Inferior parietal cortex (tissue), 1 donor: ENCODE results near the gene BCORL1.

ENCODE experiments used
- DNase-seq: peaks from one replicate; pipeline ENCODE4 v3.0.0-alpha.2; 2016; ENCODE audit errors: extremely low spot score

The BCORL1 gene, protein sequence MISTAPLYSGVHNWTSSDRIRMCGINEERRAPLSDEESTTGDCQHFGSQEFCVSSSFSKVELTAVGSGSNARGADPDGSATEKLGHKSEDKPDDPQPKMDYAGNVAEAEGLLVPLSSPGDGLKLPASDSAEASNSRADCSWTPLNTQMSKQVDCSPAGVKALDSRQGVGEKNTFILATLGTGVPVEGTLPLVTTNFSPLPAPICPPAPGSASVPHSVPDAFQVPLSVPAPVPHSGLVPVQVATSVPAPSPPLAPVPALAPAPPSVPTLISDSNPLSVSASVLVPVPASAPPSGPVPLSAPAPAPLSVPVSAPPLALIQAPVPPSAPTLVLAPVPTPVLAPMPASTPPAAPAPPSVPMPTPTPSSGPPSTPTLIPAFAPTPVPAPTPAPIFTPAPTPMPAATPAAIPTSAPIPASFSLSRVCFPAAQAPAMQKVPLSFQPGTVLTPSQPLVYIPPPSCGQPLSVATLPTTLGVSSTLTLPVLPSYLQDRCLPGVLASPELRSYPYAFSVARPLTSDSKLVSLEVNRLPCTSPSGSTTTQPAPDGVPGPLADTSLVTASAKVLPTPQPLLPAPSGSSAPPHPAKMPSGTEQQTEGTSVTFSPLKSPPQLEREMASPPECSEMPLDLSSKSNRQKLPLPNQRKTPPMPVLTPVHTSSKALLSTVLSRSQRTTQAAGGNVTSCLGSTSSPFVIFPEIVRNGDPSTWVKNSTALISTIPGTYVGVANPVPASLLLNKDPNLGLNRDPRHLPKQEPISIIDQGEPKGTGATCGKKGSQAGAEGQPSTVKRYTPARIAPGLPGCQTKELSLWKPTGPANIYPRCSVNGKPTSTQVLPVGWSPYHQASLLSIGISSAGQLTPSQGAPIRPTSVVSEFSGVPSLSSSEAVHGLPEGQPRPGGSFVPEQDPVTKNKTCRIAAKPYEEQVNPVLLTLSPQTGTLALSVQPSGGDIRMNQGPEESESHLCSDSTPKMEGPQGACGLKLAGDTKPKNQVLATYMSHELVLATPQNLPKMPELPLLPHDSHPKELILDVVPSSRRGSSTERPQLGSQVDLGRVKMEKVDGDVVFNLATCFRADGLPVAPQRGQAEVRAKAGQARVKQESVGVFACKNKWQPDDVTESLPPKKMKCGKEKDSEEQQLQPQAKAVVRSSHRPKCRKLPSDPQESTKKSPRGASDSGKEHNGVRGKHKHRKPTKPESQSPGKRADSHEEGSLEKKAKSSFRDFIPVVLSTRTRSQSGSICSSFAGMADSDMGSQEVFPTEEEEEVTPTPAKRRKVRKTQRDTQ (N-terminal part only)

DNA sequence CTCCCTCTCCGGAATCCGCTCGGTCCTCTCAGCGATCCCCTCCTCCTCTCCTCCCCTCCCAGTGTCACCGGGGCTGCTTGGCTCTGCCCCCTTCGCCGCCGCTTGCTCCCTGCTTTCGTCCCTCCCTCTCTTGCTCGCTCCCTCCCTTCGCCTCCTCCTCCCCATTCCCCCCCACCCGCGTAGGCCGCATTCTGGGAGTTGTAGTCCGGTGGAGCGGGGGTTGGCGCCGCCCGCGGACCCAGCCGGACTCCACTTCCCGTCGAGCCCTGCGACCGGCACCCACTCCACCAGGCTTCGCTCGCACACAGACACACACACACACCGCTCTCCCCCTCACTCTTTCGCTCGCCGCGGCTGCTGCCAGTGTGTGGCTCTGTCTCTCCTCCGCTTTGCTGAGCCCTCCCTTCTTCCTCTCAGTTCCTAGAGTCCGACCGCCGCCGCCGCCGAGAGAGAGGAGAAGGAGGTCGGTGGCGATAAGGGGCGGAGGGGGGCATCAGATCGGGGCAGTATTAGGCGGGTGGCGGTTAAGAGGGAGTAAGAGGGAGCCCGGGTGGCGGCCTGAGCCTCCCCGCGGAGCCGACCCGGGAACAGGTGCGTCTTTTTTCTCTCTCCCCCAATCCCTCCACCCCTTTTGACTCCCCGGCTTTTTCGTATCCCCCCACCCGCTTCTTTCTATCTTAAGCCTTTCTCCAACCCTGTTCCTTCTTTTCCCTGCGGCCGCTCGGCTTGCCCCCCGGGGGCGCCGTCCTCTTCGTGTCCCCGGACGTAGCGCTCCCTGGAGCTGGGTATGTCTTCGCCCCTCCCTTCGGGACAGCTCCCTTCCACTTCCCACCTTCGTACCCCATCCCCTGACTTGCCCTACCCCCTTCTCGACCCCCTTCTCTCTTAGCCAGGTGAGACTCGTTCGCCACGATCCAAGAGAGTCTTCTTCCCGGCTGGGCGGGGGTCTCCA is at the start of gene BCORL1:
Gene BCORL1, plus strand, starts transcription at position 336 of the 952 bp plus-strand sequence. CDS start 22,597 bp downstream, outside the sequence.
- peak; percentile 80 for DNase-seq

DNA sequence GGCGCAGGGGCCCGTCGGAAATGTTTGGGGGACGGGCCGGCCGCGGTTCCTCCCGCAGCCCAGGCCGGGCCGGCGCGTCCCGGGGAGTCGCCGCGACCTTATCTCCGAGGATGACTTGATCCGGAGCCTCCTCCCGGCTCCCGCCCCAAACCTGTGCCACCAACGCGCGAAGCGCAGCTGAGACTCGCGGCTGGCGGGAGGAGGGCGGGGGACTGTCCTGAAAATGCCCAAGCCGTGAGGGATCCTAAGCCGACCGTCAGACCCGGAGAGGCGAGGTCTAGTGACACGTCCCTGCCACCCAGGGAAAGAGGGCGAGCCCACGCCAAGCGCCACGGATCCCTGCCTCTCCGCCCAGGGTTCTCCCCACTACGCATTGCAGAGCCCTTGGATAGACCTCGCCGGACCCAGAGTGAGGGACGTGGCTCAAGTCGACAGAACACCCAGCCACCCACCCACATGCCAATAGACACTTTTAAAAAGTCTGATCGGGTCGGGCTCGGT is 49.6 kb upstream of the BCORL1 start:
- DNase-seq, result no peak

DNA sequence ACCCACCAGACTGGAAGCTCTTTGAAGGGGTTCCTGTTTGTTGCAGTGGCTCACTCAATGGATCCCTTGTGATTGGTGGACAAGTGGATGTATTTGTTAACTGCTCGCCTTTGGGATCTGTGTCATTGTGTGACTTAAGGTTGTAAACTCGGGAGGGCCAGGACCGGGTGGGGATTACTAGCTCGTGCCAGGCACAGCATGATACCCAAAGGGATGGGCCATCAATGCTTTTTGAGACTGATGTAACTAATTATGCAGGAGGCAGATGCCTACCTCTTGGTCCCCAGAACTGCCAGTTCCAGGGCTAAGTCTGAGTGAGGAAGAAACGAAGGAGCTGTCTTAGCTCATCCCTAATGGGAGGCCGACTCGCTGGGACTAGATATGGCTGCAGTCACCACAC is 48.7 kb upstream of the BCORL1 start:
- DNase-seq, result no peak

DNA sequence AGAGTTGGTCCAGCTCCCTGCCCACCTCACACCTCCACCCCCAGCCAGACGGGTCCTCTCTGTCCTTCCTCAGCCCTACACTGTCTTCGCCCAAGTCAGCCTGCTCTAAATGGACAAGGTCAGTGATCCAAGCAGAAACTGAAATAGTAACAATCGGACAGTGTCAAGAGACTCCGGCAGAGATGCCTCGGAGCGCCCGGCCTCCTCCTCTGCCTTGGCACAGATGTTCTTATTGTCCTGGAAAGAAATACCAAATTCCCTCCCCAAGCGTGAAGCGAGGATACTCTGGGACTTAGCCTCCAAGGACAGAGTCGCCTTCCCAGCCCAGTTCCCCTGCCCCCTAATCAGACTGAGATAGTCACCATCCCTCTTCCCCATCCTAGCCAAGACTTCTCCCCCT is 48.0 kb upstream of the BCORL1 start:
- no peak for DNase-seq

DNA sequence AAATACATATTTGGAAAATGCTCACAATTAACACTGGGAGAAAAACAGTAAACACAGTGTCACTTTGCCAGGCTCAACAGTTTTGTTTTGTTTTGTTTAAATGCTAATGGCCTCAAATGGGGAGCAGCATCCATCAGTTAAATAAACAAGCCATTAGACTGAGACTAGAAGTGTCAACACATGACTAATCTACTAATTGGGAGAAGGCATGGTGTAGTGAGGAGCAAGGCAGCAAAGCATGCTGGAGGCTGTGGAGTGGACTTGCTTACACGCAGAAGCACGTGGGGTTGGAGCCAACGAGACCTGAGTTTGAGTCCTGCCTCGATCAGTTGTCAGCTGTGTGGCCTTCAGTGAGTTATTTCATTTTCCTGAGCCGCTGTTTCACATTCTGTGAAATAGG is 47.5 kb upstream of the BCORL1 start:
- DNase-seq, result no peak

DNA sequence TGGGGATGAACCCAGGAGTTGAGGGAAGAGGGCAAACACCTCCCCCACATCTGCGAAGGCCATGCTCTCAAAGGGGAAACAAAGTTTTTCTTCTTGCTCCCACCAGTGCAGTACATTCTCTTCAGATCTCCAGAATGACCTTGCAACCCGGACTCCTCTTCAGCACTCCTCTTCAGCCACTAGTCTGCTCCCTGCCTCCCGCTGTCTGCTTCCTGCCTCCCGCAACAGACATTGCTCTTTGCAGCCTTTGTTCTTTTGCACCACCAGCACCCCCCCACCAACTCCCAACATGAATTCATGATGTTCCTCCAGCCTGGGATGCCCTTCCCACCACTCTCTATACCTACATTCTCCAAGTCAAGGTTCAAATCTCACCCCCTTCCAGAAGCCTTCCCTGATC is 44.4 kb upstream of the BCORL1 start:
- no peak for DNase-seq

DNA sequence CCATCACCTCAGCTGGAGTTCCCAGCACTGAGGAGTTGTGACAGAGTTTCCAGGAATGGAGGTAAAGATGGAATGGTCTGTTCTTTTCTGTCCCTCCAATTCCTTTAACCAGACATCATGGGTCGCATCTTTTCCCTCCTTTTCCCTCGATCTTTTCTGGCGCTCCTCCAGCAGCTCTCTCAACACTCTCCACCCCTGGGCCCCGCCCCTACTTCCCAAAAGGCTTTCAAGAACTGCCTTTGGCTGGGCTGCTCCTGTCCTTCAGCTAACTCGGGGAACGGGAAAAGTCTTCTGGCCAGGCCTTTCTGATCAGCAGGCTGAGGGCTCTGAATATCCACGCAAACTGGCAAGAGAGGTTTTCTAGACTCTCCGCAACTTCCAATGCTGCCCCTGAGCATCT is 42.4 kb upstream of the BCORL1 start:
- DNase-seq, result no peak

DNA sequence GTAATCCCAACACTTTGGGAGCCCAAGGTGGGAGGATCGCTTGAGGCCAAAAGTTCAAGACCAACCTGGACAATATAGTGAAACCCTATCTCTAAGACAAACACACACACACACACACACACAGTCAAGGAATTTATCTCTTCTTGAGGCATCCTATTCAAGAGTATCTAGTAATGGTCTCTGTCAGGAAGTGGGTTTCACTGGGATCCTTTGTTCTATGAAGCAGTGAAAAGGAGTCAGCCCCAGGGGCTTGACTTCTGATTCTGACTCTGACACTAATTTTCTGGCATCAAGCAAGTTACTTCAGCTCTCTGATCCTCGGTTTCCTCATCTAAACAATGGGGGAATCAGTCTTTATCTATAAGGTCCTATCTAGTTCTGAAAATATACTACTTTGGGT is 41.7 kb upstream of the BCORL1 start:
- DNase-seq, result no peak

DNA sequence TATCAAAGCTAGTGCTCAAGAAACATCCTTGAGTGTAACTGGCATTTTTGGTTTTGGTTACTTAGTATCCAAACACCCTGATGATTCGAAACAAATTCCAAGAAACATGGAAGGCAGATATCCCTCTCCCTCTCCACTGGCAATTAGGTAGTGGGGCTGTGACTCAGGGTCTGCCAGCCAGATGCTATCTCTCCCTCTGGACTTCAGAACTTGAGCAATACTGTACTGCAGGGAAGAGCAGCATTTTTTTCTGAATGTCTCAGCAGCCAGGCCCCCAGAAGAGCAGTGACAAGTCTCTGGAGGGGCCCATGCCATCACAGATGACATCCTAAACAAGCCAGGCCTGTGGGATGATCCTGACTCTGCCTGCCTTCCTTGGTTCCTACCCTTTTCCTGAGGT is 37.3 kb upstream of the BCORL1 start:
- no peak for DNase-seq

DNA sequence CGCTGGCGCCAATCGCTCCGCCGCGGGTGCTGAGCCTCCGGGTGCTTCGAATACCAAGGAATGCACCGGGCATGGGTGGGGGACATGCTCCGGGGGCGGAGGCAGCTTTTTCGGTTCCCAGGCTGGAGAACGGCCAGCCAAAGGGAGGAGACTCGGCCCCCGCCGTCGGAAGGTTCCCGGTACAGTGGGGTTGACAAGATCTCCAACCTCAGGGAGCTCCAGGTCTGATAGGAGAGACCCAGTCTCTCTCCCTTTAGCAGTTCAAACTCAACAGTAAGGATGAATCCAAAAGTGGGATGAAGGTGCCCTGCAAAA is 29.1 kb upstream of the BCORL1 start:
- DNase-seq, result no peak

DNA sequence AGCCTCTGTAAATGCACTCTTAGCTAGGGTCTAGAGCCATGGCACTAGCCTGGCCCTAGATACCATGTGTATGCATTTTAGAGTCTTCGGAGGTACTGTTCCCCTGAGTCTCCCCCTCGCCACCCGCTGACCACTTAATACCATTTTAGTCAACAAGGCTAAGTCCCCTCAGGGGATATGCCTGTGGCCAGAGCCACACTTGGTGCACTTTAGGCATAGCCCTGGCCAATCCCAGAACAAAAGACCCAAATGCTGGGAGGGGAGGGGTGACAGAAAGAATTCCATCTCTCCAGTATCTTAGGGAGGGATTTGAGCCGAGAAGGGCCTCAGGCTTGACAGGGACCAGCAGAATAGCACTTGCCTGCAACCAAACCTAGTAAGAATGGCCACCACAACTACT is 28.6 kb upstream of the BCORL1 start:
- DNase-seq, result no peak

DNA sequence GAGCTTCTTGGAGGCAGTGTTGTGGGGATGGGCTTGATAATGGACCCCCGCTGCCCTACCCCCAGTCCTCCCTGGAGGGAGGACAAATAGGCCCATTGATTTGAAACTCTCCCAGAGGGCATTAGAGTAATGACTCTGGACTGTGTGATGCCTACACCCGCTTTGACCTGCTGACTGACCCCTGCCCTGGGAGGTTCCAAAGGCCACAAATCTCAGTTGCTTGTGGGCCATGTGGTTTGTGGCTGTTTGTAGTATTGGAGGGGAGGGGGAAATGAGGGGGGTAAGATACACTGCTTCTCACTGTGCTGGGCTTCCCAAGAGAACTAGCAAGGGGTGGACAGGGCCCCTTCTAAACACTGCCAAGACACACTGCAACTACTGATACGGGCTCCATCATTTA is 27.6 kb upstream of the BCORL1 start:
- no peak for DNase-seq

DNA sequence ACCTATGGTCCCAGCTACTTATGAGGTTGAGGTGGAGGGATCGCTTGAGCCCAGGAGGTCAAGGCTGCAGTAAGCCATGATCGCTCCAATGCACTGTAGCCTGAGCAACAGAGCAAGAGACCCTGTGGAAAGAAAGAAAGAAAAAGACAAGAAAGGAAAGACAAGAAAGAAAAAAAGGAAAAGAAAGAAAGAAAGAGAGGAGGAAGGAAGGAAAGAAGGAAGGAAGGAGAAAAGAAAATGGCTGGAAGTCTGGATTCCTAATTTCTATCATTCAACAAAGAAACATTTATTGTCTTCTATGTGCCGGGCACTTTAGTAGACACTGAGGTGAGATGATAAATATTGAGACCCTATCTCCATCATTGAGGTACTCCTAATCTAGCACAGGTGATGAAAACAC is 26.8 kb upstream of the BCORL1 start:
- DNase-seq, result no peak

DNA sequence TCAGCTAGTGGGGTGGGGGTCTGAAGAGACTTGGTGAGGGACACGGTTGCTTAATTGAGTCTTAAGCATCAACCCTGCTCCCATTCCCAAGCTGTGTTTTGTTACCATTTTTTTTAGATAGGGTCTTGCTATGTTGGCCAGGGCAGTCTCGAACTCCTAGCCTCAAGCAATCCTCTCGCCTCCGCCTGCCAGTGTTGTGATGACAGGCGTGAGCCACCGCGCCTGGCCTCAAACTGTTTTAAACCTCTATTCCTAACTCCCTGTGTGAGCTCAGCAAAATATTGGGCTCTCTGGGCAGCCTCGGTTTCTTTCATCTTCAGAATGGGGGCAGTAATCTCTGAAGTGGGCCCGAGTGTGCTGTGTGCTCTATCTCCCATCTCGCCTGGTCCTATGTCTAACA is 26.3 kb upstream of the BCORL1 start:
- no peak for DNase-seq

DNA sequence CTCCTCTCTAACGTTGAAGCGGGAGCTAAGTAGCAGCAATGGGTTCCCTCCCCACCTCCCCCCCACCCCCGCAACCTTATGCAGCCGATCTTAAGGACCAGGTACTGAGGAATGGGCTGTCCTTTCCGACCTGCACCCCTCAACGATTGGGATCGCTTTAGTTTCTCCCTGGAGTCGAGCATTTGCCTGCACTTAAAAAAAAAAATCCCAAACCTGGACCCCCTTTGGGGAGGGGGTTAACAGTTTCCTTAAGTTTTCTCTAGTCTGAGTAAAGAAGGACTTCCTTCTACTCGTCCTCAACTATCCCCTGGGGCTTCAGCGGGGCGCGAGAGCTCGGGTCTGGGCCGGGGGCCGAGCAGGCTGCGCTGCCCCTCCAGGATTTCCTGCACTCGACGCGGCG is 25.7 kb upstream of the BCORL1 start:
- no peak for DNase-seq

DNA sequence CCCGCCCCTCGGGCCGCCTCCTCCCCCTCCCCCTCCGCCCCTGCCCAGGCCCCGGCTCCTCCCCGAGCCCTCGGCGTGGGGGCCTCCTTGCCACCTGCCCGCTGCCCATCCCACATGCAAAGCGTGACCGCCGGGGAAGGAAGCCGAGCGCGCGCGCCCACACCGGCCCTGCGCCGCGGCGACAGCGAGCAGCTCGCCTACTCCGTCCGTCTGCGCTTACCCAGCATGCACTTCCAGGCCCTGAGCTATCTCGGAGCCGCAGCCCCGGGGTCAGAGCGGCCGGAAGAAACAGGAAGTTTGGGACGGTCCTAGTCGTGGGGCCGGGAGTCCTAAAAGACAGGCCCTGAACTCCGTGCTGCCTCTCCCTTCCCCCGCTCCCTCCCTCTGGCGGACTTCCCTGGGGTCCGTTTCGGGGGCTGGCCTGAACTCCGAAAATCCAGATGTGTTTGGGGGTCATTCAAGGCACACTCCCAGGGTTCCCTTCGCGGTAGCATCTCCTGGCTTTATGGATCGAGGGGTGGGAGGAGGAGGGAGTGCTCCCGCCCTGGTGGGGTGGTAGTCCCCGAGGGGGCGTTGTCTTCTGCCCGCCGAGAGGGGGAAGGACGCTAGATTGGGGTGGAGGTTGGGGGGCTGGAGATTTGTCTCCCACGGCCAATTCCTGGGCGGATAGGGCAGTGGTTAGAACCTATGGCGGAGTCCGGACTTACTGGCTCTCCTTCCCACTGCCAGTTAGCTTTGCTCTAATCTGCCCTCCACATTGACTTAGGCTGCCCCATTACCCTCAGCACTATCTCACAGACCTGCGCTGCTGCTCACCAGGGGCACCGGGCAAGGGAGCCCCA is 25.0 kb upstream of the BCORL1 start:
- peak; percentile 21 for DNase-seq

DNA sequence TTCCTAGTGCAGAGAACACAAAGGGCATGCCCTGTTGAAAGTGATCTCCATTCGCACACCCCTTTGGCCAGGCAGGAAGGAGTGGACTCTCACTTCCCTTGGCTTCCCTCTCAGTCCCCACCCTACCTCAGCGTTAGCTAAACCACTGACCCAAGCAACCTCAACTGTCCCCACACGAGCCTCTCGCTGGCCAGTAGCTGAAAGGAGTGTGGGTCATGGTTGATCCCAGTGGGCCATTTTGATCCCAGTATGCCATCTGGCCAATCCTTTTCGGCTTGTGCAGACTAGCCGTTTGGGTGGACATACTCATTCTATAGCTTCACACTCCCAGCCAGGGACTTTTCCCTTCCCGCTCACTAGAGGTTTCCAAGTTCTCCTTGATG is 24.4 kb upstream of the BCORL1 start:
- DNase-seq, result no peak

DNA sequence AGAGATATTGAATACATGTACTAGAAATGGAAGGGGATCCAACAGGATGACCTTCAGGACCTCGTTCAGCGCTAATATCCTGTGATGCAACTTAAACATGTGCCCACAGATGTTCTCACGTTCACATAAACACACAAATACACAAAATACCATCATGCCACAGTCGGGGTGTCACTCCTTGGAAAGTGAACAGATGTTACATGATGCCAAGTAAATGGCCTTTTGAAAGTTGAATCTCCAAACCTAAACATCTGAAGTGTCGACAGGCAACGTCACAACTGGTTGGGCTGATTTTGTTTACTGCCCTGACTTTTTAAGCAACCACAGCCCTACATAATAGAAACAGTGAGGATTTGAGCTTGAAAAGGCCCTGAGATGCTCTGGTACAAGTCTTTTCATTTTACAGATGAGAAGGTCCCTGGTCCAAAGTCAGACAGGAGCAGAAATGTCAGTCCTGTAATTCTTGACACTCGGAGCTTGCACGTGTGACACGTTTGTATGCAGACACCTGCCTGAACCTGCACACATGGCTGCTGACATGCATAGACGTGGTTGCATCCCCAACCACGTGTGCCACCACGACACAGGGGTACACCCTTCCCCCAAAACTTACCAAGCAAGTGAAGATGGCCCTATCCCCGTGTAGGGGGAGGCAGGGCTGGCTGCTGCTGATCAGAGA is 23.5 kb upstream of the BCORL1 start:
- no peak for DNase-seq

DNA sequence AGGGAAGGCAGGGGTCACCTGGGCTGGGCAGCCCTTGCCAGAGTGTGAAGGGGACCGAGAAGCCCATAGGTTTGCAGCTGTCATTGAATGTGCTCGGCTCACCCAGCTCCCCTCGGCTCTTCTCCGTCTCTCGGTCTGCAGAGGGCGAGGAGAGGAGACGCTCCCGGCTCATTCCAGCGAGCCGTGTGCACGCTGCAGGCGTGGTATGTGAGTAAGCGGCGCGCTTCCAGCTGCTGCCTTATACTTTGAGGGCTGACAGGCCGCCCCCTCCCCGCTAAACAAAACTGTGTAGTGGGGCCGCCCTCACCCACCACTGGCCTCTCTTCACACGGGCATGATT is 23.0 kb upstream of the BCORL1 start:
- no peak for DNase-seq
